ENCODE measurements around the gene EMSY.

DNA sequence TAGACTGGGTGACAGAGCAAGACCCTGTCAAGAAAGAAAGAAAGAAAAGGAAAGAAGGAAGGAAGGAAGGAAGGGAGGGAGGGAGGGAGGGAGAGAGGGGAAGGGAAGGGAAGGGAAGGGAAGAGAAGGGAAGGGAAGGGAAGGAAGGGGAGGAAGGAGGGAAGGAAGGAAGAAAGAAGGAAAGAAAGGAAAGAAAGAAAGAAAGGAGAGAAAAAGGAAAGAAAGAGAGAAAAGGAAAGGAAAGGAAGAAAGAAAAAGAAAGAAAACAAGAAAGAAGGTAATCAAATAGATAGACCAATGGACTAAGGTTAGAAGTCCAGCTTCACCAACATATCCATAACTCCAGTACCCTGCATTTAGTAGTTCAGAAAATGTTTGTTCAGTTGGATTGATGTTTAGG is 18.2 kb upstream of the EMSY start:
- TF ChIP-seq, protein P1, sequence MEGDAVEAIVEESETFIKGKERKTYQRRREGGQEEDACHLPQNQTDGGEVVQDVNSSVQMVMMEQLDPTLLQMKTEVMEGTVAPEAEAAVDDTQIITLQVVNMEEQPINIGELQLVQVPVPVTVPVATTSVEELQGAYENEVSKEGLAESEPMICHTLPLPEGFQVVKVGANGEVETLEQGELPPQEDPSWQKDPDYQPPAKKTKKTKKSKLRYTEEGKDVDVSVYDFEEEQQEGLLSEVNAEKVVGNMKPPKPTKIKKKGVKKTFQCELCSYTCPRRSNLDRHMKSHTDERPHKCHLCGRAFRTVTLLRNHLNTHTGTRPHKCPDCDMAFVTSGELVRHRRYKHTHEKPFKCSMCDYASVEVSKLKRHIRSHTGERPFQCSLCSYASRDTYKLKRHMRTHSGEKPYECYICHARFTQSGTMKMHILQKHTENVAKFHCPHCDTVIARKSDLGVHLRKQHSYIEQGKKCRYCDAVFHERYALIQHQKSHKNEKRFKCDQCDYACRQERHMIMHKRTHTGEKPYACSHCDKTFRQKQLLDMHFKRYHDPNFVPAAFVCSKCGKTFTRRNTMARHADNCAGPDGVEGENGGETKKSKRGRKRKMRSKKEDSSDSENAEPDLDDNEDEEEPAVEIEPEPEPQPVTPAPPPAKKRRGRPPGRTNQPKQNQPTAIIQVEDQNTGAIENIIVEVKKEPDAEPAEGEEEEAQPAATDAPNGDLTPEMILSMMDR (IDR thresholded peaks at IDR 0.05) = no peak
- TF ChIP-seq POLR2A (IDR thresholded peaks at IDR 0.05) (no peak), EP300 (IDR thresholded peaks at IDR 0.05; ENCODE audit: low read depth) (no peak)
